Skeletal muscle cell (primary cell): ENCODE data around the gene ZFHX2.

ENCODE experiments used
- DNase-seq: peaks from one replicate; pipeline ENCODE4 v3.0.0-alpha.2; 2010; ENCODE audit warnings: low read depth
- H3K4me3 ChIP-seq: 2 replicates; pipeline ENCODE4 v1.5.1; 2011; ENCODE audit warnings: low read depth, mild to moderate bottlenecking, control low read depth, low read length, moderate library complexity

The ZFHX2 gene

DNA sequence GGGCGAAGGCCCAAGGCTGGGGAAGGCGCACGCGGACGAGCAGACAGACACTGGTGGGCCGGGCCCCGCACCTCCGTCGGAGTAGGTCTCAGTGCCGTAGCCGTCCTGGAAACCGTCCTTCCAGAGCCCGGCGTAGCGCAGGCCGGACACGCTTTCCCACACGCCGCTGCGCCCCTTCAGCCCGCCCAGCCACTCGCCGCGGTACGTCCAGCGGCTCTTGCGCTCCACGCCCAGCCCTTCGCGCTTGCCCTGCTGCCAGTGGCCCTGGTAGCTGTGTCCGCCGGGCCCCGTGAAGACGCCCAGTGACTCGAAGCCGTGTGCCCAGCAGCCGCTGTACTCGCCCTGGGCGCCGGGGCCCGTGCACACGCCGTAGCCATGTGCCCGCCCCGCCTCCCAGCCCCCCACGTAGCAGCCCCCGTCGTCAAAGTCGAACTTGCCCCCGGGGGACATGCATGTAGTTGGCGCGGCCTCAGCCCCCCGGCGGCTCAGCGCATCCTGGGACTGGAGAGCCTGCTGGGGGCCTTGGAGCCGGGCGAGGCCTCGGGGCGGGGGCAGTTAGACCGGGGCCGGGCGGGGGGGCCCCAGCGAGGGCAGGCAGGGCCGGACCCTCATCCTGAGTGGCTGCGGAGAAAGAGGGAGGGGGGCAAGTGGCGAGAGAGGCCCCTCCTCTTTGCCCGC lies 25.6 kb upstream of the ZFHX2 start:
- DNase-seq = no peak
- no peak overlapping the region for H3K4me3 ChIP-seq

DNA sequence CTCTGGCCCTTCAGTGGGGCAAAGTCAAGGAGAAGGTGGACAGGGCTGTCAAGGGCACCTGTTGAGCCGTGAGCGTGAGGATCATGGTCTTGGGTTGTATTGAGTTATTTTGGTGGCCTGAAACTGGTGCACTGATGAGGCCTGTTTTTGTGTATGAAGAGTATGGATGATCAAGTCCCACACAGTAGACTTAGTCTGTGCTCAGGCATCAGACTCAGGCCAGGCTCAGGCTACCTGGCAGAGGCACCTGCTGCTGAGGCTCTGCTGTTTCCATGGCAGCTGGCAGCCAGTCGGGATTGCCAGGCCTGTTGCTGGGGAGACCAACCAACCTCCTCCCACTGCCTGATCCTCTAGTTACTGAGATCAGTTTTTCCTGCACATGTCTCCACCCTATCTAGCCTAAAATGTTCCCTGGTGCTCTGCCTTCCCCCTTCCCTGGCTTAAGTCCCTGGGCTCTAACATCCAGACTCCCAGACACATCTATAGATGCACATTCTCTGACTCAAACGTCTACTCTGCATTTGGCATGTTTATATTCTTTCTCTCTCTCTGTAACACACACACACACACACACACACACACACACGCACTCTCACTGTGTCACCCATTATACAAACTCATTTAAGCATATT lies 21.9 kb upstream of the ZFHX2 start:
- no peak overlapping the region for H3K4me3 ChIP-seq
- DNase-seq = no peak

DNA sequence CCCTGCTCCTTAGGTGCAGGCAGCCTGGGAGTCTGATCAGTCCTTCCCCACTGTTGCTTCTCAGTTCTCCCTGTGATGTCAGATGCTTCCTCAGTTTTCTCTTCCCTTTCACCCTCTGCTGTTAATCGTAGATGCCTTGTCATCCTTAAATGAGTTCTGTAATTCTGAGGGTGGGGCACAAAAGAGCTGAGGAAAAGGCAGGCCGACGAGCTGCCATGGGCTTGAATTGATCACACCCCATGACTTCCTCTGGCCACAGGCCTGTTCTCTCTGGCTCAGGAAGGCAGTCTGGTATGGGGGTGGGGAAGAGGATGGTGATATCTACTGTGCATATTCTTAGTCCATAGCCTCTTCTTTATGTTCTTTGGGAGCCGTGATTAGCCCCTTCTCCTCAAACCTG lies 21.3 kb upstream of the ZFHX2 start:
- DNase-seq = no peak
- no peak overlapping the region for H3K4me3 ChIP-seq

DNA sequence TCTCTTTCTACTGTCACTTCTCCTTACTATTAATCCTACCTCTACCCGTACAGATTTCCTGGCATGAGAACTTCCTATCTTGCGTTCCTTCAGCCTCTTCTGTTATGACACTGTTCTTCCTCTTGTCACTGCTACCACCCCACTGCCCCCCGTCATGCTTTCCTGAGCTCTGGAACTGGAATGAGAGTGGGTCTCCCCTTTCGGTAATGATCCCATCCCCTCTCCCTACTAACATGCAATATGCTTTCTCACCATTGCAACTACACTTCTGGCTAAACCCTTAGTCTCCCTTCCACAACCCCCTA lies 20.9 kb upstream of the ZFHX2 start:
- no peak overlapping the region for H3K4me3 ChIP-seq
- DNase-seq = no peak

DNA sequence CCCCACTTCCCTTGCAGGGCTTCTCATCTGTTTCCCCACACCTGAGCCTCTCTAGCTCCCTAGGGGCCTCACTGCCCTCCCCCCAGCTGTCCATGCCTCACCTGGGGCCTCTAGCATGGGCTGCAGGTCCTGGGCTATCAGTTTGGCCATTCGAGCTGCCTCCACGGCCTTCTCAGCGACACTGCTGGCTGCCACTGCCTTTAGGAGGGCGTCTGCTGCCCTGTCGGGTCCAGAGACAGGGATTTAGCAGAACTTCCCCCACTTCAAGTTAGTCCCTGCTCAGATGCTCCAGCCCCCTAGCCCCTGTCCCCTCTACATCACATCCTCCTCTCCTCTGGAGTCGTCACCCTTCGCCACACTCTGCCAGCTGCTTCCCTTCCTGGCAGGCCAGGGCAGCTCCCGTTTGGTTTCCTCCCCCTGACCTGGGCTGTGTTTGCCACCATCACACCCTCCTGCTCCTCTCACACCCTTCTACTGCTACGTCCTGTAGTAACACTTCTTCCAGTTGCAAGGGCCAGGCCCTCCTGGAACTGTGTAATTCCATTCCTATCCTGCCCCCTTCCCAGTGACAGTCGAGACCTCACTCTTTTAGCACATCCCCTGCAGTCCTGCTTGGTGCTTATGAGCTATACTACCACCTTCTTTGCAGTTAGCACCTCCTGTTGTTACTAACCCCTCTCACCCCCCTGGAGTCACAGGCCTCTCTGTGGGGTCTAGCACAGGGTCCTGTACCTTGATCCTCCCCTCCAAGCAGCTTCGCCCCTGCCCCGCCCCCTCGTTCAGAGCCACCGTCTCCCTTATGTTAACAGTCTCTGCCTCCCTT lies 20.3 kb upstream of the ZFHX2 start:
- no peak overlapping the region for H3K4me3 ChIP-seq
- no peak for DNase-seq

DNA sequence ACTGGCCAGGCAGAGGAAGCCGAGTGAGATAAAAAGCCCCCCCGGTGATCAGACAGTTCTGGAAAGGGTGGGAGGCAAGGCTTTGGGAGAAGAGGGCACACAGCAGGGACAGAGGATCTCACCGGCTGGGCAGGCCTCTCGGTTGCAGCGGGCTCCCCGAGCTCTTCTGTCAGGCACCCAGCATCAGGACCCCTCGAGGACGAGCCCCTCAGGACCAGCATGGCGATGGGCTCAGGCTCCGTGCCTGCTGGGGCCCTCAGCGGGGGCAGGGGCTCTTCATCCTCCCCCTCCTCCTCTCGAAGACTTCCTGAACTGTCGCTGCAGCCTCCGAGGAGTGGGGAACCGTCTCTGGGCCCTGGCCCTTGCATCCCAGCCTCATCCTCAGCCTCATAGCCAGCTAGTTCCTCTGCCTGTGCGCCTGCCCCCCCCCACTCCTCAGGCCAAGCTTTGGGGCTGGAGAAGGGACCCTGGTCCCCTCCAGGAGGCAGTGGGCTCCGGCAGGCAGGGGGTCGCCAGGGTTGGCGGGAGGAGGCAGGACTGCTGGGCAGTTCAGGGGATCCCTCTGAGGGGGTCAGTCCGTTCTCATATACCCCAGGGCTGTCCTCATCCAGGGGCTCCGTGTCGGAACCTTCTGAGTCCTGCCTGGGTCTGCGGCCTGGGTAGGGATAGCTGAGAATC lies 19.4 kb upstream of the ZFHX2 start:
- no peak overlapping the region for H3K4me3 ChIP-seq
- no peak for DNase-seq

DNA sequence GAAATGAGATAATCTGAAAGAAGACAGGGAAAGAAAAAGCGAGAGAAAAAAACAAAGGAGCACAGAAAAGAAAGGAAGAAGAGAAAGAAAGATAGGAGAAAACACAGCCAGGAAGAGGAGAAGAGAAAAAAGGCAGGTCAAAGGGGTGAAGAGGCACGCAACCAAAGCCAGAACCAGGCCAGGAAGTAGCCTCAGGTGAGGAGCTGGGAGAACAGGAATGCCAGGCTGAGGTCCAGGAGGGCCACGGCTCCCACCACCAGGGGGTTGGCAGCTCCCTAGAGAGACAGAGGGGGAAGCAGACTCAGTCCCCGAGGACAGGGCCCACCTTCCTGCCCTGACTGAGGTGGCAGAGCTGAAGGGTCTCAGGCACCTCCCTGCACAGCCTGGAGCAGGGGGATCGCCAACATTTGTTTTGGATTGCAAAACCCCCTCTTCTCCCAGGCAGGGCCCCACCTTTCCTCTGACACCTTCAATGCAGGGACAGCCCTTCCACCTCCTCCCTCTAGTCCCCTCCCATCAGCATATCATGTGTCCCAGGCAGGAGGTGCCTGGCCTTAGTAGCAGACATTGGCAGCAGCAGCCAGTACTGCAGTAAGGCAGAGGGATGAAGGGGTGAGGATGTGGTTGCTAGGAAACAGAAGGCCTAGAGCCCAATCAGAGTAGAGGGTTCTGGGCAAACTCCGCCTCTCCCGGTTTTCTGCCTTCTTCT lies 18.0 kb upstream of the ZFHX2 start:
- no peak for DNase-seq
- no peak overlapping the region for H3K4me3 ChIP-seq

DNA sequence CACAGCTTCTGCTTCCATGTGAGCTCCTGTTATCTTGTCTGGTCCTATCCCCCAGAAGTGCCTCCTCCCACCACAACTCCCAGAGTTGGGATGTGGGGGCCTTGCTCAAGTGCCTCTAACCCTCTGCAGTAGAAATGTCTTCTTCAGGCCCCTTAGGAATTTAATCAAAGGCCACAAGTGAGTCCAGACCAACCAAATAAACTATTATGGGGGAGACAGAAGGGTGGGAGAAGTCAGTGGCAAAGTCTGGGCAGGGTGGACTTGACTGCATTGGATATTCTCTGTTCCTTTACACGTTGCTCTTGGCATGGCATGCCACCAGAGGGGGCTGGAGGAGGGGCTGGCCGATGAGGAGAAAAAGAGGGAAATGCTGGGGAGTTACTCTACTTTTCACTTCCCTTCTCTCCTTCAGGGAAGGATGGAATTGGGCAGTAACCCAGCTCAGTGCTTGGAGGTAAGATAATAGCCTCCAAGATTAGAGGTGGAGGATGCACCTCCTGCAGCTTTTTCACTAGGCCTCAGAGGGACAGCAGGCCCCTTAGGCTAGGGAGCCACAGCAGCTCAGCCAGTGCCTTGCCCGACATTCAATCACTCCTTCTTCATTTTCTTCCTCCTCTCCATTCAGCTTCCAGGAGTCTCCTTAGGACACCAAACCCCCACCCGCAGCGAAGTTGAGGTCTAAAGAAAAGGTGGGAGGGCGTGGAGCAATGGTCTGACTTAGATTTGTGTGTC lies 17.2 kb upstream of the ZFHX2 start:
- no peak for DNase-seq
- H3K4me3 ChIP-seq = no peak overlapping the region

DNA sequence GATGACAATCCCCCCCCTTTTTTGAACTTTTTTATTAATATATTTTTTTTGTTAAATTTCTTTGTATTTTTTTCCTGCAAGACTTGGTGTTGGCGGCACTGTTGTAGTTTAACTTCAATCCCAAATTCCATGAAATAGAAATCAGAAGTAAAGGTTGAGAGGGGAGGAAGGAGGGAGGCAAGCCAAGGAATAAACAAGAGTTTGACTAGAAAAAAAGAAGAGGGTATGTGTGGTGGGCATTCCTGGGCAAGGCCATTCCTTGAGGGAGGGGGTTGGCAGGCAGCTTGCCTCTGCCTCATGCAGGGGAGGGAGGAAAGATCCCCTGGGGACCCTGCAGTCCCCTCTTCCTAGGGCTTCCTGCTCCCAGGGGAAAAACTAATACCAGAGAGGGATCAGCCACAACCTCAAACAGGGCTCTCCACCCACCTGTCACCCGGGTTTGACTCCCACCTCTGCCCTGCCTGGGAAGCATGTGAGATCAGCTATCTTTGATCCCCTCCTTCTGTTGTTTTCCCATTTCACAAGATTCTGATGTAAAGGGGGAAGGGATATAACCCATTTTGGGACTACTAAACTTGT lies 16.5 kb upstream of the ZFHX2 start:
- H3K4me3 ChIP-seq = peak overlapping the region; percentile 59
- DNase-seq = no peak

DNA sequence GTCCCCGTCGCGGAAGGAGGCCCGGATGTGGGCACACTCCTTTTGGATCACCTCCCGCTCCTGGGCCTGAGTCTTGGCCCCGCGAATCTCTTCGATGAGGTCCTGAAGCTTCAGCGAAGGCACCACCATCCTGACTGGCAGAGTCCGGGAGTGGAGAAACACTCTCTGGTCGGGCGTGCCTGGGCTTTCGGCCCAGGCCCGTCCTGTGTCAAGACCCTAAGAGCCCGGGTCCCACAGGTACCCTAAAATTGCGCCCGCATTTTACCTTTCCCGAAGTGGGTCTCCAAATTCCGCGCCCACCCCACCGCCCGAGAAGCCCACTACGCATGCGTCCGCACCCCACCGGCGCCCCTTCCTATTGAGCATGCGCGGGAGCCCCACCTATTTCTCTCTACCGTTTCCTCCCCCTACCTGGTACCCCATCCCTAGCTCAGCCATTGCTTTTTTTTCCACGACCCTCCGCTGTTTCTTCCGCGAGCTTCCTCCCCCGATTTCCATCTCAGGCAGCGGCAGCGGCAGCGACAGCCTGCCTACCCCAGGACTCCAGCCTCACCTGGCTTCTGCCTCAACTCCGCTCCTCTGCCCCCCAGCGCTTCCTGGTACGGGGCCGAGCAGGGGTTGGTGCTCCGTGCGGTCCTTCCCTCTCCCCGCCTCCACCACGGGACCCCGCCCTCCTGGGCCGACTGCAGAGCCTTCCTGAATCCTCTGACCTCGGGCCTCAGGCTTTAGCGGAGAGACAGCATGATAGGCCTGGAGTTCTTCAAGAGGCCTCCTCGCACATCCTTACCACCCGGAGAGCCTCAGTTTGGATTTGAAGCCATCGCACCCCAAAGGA lies 15.8 kb upstream of the ZFHX2 start, which contains the start of gene AP1G2:
AP1G2 (minus strand) TSS at position 606 of the 835 bp plus-strand sequence; CDS start at position 129, 477 bp downstream.
- H3K4me3 ChIP-seq = peak within 1 kb of the TSS; percentile 59
- DNase-seq = peak; percentile 16

DNA sequence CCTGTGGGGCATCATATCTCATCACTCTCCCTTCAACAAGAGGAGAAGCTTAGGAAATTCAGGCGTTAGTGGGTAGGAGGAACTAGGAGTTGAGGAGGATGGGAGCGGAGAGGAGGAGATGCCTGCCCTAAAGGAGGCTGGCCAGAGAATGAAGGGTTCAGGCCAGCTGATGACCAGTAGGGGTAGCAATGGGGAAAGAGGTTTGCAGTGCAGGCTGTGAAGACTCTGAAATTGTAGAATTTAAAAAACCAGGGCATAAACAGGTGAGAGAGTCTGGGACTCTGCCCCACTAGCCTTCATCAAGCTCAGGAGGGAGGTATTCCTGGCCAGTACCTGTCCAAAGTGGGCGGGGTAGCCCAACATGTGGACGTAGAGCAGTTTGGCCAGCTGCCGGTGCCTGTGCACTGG lies 15.2 kb upstream of the ZFHX2 start:
- DNase-seq = no peak
- peak overlapping the region; percentile 59 for H3K4me3 ChIP-seq

DNA sequence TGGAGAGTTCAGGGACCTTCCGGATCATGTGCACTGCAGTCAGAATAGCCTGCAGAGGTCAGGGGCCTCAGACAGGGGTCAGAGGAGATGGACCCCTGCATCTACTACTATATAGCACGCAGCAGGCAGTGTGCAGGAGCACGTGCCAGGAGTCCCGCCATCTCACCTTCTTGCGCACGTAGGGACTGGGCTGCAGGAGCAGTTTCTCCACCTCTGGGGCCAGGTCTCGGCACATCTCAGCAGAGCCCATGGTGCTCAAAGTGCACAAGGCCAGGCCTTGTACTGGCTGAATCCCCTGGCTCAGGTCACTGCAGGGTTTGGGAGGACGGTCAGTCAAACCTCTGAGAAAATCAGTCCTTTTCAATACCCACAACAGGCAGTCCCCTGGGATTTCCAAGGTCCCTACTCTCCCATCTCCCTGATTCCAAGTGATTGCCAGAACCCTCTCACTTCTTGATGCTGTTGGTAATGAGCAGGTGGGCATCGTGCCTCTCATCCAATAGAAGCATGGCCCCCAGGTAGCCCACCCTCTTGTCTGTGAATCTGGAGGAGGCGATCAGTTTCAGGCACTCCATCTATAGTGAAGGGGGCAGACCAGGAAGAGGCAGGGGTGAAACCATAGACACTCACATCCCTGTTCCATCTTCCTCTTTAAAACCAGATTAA lies 14.7 kb upstream of the ZFHX2 start:
- H3K4me3 ChIP-seq = no peak overlapping the region

DNA sequence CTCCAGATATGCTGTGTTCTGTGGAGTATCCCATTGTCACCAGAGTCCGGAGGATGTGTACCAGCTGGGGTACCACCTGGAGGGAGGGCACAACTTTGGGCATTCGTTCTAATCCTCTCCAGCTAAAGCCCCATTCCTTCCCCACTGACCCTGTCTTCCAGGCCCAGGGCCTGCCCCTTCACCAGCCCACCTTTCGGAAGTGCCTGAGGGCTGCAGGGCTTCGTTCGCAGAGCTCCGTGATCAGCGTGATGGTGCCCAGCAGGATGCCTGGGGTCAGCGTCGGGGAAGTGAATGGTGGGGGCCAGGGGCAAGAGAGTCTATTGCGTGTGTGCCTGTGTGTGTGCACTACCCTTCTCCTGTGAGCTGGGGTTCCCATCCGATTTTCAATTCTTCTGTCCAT lies 14.1 kb upstream of the ZFHX2 start:
- H3K4me3 ChIP-seq = no peak overlapping the region
- DNase-seq = no peak

More for the DNA sequence above, 14.7 kb upstream of the ZFHX2 start:
- no peak for DNase-seq

DNA sequence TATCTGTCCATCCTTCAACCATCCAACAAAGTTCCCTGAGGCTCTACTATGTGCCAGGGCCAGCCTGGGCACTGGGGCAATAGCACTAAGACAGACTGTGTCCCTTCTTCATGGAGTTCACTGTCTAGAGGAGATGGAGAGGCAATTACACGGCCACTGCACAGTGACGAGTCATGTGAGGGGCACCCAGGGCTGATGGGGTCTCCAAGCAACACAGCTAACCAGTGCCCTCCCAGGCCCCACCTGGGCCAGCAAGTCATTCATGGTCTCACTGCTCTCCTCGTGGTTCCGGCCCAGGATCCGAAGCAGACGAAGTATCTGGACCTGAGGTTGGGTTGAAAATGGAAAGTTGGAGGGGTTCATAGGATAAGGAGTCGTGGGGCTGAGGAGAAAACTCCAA lies 13.3 kb upstream of the ZFHX2 start:
- DNase-seq = no peak
- H3K4me3 ChIP-seq = no peak overlapping the region

DNA sequence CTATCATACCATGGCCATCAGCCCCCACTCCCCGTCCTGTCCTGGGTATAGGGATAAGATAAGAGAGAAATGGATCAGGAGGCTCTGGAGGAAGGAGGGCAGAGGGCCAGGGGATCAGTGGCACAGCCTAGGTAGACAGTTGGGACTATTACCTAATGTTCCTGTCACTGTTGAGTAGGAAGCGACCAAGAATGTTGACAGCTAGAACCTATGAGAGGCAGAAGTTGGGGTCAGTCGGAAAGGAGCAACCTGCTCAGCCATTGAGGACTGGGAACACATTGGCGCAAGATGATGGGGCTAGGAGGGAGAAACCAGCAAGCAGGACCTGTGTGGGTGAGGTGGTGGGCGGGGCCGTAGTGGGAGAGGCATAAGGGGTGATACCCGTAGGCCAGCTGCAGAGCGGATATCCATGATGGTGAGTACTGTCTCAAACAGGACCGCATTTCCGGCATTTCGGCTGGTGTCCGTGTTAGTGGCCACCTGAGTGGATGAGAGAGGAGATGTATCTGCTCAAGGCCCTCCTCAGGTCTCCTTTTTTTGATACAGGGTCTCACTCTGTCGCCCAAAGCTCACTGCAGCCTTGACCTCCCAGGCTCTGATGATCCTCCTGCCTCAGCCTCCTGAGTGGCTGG lies 12.7 kb upstream of the ZFHX2 start:
- DNase-seq = no peak
- H3K4me3 ChIP-seq = no peak overlapping the region

DNA sequence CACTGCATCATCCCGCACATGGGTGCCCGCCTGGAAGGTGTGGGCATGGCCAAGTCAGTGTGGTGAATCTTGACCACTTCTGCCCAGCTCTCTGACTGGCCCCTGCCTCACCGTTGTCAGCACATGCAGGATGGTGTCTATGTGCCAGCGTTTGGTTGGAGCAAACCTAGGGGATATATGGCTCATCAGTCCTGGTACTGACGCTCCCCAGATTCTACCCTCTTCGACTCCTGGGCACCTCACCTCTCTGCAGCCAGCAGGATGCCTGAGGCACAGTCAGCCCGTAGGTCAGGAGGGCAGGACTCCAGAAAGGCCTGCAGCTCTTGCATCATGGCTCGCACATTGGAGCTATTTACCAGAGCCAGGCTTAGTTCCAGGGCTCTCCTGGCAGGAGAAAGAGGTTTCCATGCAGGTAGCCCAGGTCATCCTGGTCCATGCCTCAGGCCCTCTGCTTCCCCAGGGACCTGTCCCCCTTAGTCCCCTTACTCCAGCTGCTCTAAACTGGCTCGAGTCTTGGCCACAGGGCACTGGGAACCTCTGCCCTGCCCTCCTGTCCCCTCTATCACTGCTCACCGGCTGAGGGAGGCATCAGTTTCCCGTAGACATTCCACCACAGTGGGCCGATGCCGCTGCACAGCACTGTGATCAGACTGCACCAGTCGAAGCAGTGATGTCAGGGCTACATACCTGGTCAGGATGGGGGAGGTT lies 12.1 kb upstream of the ZFHX2 start:
- DNase-seq = no peak
- H3K4me3 ChIP-seq = no peak overlapping the region
